ENCODE measurements around the gene CCDC57.
"Not testable (repeated sequence)": the region's sequence is repeated elsewhere in the genome, so short reads cannot be mapped to it uniquely, and the experiment has no call there.

Gene CCDC57

GRCh38 chr17:82149401-82150099 lies 63.1 kb downstream of the CCDC57 start:
- DNase-seq: no peak

GRCh38 chr17:82148997-82149396 lies 63.6 kb downstream of the CCDC57 start:
- no peak for DNase-seq

GRCh38 chr17:82148011-82148410 lies 64.6 kb downstream of the CCDC57 start:
- DNase-seq: no peak

GRCh38 chr17:82146663-82147654 lies 65.7 kb downstream of the CCDC57 start:
- DNase-seq: no peak

- DNase-seq: no peak
These were observed 67.0 kb downstream of the CCDC57 start for GRCh38 chr17:82145550-82146155.

- no peak for DNase-seq
These were observed 69.3 kb downstream of the CCDC57 start for GRCh38 chr17:82143333-82143732.

- not testable (repeated sequence) for DNase-seq
These were observed 72.7 kb downstream of the CCDC57 start for GRCh38 chr17:82139961-82140360.

GRCh38 chr17:82138511-82138992 lies 74.1 kb downstream of the CCDC57 start:
- DNase-seq: no peak

GRCh38 chr17:82134101-82134500 lies 78.5 kb downstream of the CCDC57 start:
- DNase-seq: no peak

GRCh38 chr17:82133166-82133953 lies 79.3 kb downstream of the CCDC57 start:
- DNase-seq: not testable (repeated sequence)

GRCh38 chr17:82129095-82129494 lies 83.5 kb downstream of the CCDC57 start:
- no peak for DNase-seq

- DNase-seq: no peak
These were observed 84.4 kb downstream of the CCDC57 start for GRCh38 chr17:82128287-82128686.

- DNase-seq: no peak
These were observed 84.9 kb downstream of the CCDC57 start for GRCh38 chr17:82127704-82128103.

- no peak for DNase-seq
These were observed 85.4 kb downstream of the CCDC57 start for GRCh38 chr17:82127315-82127595.

- no peak for DNase-seq
These were observed 85.9 kb downstream of the CCDC57 start for GRCh38 chr17:82126556-82127314.

GRCh38 chr17:82124101-82124500 lies 88.5 kb downstream of the CCDC57 start:
- no peak for DNase-seq

- DNase-seq: no peak
These were observed 90.7 kb downstream of the CCDC57 start for GRCh38 chr17:82121660-82122629.

- DNase-seq: no peak
These were observed 91.4 kb downstream of the CCDC57 start for GRCh38 chr17:82121246-82121645.

GRCh38 chr17:82120148-82120547 lies 92.5 kb downstream of the CCDC57 start:
- DNase-seq: no peak

GRCh38 chr17:82118815-82119380 lies 93.7 kb downstream of the CCDC57 start:
- DNase-seq: no peak

Data from NCI-H446 treated with DMSO at 0.1 percent for 48 hours (cell line).